ENCODE measurements around the gene ELOVL2. TPM values are rescaled to one million over a fixed set of nuclear protein-coding genes. Genes with fewer than 3 reads are reported as not detected.

The ELOVL2 gene
- total RNA-seq, 1 donor from 2014 or later, result not detected

DNA sequence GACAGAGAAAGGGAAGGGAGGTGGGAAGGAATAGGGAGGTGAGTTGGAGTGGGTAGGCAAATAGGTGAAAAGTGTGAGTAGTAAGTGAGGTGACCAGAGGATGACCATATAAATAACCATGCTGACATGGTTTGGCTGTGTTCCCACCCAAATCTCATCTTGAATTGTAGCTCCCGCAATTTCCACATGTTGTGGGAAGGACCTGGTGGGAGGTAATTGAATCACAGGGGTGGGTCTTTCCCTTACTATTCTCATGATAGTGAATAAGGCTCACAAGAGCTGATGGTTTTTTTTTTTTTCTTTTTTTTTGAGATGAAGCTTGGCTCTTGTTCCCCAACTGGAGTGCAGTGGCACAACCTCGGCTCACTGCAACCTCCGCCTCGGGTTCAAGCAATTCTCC lies 28.0 kb upstream of the ELOVL2 start:
- no peak overlapping the region for H3K27ac Mint-ChIP-seq
- intact Hi-C loops (cut with micrococcal nuclease), result no loop called here
- no peak for DNase-seq (ENCODE audit: low spot score)
- H3K4me1 Mint-ChIP-seq (ENCODE audit: low read depth), result no peaks in the 10 kb centered on the region
- no peak overlapping the region for H3K4me3 Mint-ChIP-seq
- peaks cover 1% of the 10 kb centered on the region for H3K27me3 Mint-ChIP-seq (ENCODE audit: insufficient read depth)
- no peaks in the 10 kb centered on the region for H3K9me3 Mint-ChIP-seq
- H3K36me3 Mint-ChIP-seq (ENCODE audit: low read depth), result no peaks in the 10 kb centered on the region

DNA sequence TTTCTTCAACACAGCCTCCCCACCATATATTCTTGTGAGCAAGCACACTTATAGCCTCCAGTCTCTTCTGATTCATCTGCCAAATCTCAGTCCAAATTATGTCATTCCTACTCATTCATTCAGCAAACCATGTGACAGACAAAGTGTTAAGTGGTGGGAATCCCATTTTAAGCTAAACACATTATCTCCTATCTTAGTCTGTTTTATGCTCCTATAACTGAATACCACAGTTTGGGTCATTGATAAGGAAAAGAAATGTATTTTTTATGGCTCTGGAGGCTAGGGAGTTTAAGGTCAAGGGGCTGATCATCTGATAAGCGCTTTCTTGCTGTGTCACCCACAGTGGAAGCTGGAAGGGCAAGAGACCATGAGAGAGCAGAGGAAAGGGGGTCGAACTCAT lies 25.7 kb upstream of the ELOVL2 start:
- intact Hi-C loops (cut with micrococcal nuclease), result loop anchor here (1.0 to 10.0 kb wide), 4 partner anchors 115 to 591 kb away; no protein-coding TSS in a partner anchor
- no peaks in the 10 kb centered on the region for H3K36me3 Mint-ChIP-seq (ENCODE audit: low read depth)
- no peak overlapping the region for H3K27ac Mint-ChIP-seq
- no peak overlapping the region for H3K4me3 Mint-ChIP-seq
- H3K4me1 Mint-ChIP-seq (ENCODE audit: low read depth), result no peaks in the 10 kb centered on the region
- no peaks in the 10 kb centered on the region for H3K9me3 Mint-ChIP-seq
- no peak for DNase-seq (ENCODE audit: low spot score)
- H3K27me3 Mint-ChIP-seq (ENCODE audit: insufficient read depth), result no peaks in the 10 kb centered on the region

DNA sequence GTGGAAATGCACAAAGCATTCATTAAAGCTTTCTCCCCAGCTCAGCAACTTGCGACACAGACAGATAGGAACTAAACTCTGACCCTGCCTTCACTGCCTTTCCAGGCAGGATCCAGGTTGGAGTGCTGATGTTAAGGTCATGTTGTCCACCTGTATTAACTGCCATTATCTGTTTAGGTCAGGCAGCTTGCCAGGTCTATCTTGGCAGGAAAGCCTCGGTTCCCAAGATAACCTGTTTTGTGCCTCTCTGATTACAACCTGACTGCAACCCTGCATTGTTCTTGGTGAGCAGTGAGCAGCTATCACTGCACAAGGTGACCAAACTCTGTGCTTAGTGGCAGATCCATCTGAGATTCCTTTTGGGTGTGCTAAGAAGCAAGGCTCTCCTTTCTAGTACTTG lies 23.2 kb upstream of the ELOVL2 start:
- Mint-ChIP-seq H3K27ac (no peak overlapping the region), H3K4me1 (ENCODE audit: low read depth) (no peaks in the 10 kb centered on the region), H3K9me3 (no peaks in the 10 kb centered on the region), H3K27me3 (ENCODE audit: insufficient read depth) (peaks cover 4% of the 10 kb centered on the region), H3K36me3 (ENCODE audit: low read depth) (no peaks in the 10 kb centered on the region), H3K4me3 (no peak overlapping the region)
- intact Hi-C loops (cut with micrococcal nuclease), result loop anchor here (5.0 to 10.0 kb wide), 2 partner anchors 223 to 510 kb away; no protein-coding TSS in a partner anchor
- DNase-seq (ENCODE audit: low spot score), result no peak

DNA sequence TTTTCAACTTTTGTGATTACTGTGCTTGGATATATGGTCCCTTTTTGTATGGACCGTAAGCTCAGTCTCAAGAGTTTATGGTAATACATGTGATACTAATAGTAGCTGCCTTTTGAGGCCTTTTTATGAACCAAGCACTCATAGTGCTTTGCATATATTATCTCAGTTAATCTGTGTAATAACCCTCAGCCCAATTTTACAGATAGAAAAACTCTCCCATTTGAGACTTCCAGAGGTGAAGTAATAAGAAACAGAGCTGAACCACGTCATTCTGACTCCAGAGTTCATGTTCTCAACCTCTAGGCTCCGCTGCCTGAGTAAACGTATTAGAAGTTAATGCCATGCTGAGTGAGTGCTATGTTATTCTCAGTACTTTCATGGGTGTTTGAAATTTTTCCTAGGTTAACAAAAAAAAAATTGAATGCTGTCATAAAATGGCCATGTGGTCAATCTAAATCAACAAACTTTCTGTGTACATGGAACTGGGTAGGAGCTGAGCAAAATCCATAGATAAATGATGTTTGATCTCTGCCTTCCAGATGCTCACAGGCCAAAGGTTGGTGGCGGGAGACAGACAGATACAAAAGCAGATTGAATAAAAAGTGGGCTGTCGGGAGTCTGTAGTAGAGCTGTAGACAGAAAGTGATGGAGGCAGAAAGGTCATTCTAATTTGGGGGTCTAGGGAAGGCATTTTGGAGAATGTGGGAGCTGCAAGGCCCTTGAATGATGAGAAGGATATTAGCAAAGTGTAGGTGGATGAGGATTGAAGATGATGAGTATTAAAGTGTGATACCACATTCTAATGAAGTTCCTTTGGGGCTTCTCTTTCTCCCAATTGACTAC lies 22.6 kb upstream of the ELOVL2 start:
- no peaks in the 10 kb centered on the region for H3K36me3 Mint-ChIP-seq (ENCODE audit: low read depth)
- DNase-seq (ENCODE audit: low spot score), result no peak
- H3K9me3 Mint-ChIP-seq, result no peaks in the 10 kb centered on the region
- H3K27me3 Mint-ChIP-seq (ENCODE audit: insufficient read depth), result peaks cover 4% of the 10 kb centered on the region
- no peaks in the 10 kb centered on the region for H3K4me1 Mint-ChIP-seq (ENCODE audit: low read depth)
- H3K4me3 Mint-ChIP-seq, result no peak overlapping the region
- intact Hi-C loops (cut with micrococcal nuclease), result loop anchor here (5.0 to 10.0 kb wide), 2 partner anchors 222 to 511 kb away; no protein-coding TSS in a partner anchor
- H3K27ac Mint-ChIP-seq, result no peak overlapping the region

DNA sequence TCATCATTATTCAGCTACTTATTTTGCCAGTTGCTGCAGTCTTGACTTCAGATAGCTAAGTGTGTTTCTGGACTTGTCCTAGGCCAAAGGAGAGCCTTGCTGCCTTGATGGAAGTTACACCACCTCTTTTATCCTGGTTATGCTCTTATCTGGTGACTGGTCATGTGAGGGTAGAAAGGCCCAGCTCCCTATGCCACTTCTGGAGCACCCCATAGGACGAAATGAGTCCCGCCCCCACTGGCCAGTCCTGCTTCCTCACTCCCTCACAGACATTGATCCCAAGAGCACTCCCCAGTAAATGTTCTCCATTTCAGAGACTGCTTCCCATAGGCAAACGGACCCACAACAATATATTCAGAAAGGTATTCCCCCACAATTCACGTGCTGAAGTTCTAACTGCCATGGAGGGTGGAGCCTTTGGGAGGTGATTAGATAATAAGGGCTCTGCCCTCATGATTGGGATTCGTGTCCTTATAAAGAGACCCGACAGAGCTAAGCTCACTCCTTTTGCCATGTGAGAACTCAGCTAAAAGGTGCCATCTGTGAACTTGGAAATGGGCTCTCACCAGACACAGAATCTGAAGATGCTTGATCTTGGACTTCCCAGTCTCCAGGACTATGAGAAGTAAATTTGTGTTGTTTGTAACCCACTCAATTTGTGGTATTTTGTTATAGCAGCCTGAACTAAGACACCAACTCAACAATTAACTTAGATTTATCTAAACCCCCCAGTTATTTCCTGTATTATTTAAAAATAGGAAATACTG lies 21.5 kb upstream of the ELOVL2 start:
- no peak overlapping the region for H3K27ac Mint-ChIP-seq
- H3K27me3 Mint-ChIP-seq (ENCODE audit: insufficient read depth), result peaks cover 12% of the 10 kb centered on the region
- no peaks in the 10 kb centered on the region for H3K4me1 Mint-ChIP-seq (ENCODE audit: low read depth)
- intact Hi-C loops (cut with micrococcal nuclease), result loop anchor here (5.0 to 10.0 kb wide), 2 partner anchors 221 to 512 kb away; no protein-coding TSS in a partner anchor
- no peak overlapping the region for H3K4me3 Mint-ChIP-seq
- H3K9me3 Mint-ChIP-seq, result no peaks in the 10 kb centered on the region
- DNase-seq (ENCODE audit: low spot score), result no peak
- H3K36me3 Mint-ChIP-seq (ENCODE audit: low read depth), result no peaks in the 10 kb centered on the region

DNA sequence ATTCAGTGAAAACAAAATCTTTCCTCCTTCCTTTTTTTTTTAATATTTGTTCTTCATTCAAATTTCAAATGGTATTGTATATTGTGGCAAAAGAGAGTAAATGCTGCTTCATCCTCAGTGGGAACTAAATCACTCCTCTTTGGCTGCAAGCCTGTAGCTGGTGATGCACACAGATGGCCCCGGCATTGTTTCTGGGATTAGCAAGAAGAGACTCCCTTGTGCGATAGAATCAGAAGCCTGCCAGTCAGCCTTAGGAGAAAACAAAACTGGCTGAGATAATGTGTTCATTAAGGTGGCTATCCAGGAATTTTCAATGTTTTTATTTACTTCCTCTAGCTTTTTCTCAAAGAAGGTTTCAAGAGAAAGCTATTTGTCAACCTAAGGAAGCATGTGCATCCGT lies 20.7 kb upstream of the ELOVL2 start:
- Mint-ChIP-seq H3K4me1 (ENCODE audit: low read depth) (no peaks in the 10 kb centered on the region), H3K9me3 (no peaks in the 10 kb centered on the region), H3K27me3 (ENCODE audit: insufficient read depth) (peaks cover 12% of the 10 kb centered on the region), H3K27ac (no peak overlapping the region), H3K36me3 (ENCODE audit: low read depth) (no peaks in the 10 kb centered on the region), H3K4me3 (no peak overlapping the region)
- DNase-seq (ENCODE audit: low spot score), result no peak
- intact Hi-C loops (cut with micrococcal nuclease), result loop anchor here (5.0 to 10.0 kb wide), 2 partner anchors 220 to 512 kb away; no protein-coding TSS in a partner anchor

DNA sequence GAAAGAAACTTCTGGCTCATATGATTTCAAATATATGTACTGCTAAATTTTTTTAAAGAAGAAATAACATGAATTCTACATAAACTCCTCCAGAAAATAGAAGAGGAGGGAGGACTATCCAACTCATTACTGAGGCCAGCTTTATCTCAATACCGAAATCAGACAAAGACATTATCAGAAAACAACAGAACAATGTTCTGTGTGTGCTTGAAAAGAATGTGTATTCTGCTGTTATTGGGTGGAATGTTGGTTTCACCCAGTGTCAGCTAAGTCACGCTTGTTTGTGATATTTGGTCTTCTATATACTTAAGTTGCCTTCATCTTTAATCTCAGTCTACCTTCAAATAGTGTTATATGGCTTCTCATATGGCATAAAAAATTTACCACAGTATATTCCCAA lies 18.6 kb upstream of the ELOVL2 start:
- intact Hi-C loops (cut with micrococcal nuclease), result loop anchor here (10.0 kb wide), 1 partner anchor 218 kb away; no protein-coding TSS in a partner anchor
- Mint-ChIP-seq H3K4me3 (no peak overlapping the region), H3K27ac (no peak overlapping the region), H3K4me1 (ENCODE audit: low read depth) (no peaks in the 10 kb centered on the region), H3K27me3 (ENCODE audit: insufficient read depth) (peaks cover 12% of the 10 kb centered on the region), H3K9me3 (no peaks in the 10 kb centered on the region), H3K36me3 (ENCODE audit: low read depth) (no peaks in the 10 kb centered on the region)
- DNase-seq (ENCODE audit: low spot score), result no peak

DNA sequence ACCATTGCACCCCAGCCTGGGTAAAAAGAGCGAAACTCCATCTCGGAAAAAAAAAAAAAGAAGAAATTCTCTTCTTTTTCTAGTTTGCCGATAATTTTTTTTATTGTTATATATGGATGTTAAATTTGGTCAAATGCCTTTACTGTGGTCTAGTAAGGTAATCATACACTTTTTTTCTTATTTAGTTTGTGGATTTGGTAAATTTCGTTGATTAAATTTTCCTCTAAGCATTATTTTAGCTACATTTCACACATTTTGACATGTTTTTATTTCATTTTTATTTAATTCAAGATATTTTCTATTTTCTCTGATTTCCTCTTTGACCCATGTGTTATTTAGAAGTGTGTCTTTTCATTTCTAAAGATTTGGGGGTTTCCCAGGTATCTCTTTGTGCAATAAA lies 18.0 kb upstream of the ELOVL2 start:
- Mint-ChIP-seq H3K9me3 (no peaks in the 10 kb centered on the region), H3K27me3 (ENCODE audit: insufficient read depth) (peaks cover 12% of the 10 kb centered on the region), H3K27ac (no peak overlapping the region), H3K4me1 (ENCODE audit: low read depth) (no peaks in the 10 kb centered on the region), H3K4me3 (no peak overlapping the region), H3K36me3 (ENCODE audit: low read depth) (no peaks in the 10 kb centered on the region)
- no peak for DNase-seq (ENCODE audit: low spot score)
- intact Hi-C loops (cut with micrococcal nuclease), result loop anchor here (10.0 kb wide), 1 partner anchor 217 kb away; no protein-coding TSS in a partner anchor

DNA sequence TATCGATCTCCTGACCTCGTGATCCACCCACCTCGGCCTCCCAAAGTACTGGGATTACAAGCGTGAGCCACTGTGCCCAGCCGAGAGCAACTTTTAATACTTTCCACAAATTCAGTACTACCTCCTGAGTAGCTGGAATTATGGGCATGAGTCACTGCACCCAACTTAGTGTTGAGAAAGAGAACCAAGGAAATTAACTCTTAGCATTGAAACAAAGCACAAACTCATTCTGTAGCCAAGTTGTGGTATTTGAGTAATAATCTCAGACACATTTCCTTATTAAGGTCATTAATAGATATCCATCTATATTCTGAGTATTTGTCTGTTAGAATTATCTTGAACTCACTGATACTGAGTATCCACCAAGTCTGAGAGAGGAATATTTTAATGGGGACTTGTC lies 14.3 kb upstream of the ELOVL2 start:
- H3K27ac Mint-ChIP-seq, result no peak overlapping the region
- H3K27me3 Mint-ChIP-seq (ENCODE audit: insufficient read depth), result peaks cover 12% of the 10 kb centered on the region
- H3K4me3 Mint-ChIP-seq, result no peak overlapping the region
- H3K9me3 Mint-ChIP-seq, result no peaks in the 10 kb centered on the region
- intact Hi-C loops (cut with micrococcal nuclease), result no loop called here
- no peak for DNase-seq (ENCODE audit: low spot score)
- H3K36me3 Mint-ChIP-seq (ENCODE audit: low read depth), result no peaks in the 10 kb centered on the region
- no peaks in the 10 kb centered on the region for H3K4me1 Mint-ChIP-seq (ENCODE audit: low read depth)

DNA sequence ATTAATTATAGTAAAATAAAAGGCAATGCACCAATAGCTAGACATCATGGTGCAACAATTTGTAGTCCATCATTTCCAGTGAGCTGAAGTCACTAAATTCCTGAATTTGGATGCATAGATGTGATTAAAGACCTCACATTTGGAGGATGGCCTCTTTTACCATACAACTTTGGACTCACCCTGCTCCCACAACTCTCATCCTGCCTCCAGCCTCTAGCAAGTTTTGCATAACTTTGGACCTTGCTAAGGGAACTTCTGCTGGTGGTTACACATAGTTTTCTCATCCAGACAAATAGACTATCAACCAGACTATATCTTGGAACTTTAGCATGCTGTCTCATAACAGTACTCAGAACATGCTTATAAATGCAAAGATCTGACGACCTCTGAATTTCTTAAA lies 12.8 kb upstream of the ELOVL2 start:
- Mint-ChIP-seq H3K27ac (no peak overlapping the region), H3K4me1 (ENCODE audit: low read depth) (no peaks in the 10 kb centered on the region), H3K27me3 (ENCODE audit: insufficient read depth) (peaks cover 10% of the 10 kb centered on the region), H3K36me3 (ENCODE audit: low read depth) (no peaks in the 10 kb centered on the region), H3K4me3 (no peak overlapping the region), H3K9me3 (no peaks in the 10 kb centered on the region)
- intact Hi-C loops (cut with micrococcal nuclease), result no loop called here
- DNase-seq (ENCODE audit: low spot score), result no peak

DNA sequence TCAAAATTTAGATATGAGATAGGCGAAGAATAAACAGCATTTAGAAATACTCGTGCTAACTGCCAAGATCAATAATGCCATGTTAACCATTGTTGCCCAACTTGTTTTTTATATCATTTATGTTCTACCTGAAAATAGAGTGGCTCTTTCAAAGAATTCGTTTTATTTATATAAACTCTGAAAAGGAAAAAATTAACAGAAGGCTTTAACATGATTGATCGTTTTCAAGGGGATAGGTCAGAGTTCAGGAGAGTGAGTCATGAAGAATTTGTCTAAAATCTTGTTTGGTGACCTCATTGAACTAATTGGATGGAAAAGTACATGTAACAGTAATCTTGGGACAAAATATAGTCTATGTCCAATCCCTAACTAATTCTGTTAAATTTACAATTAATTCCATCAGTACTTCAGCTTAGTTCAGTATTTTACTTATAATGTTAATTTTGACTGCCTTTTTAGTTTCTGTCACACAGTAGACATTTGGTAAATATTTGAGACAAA lies 11.1 kb upstream of the ELOVL2 start:
- Mint-ChIP-seq H3K27ac (no peak overlapping the region), H3K9me3 (no peaks in the 10 kb centered on the region), H3K36me3 (ENCODE audit: low read depth) (no peaks in the 10 kb centered on the region), H3K4me3 (no peak overlapping the region), H3K27me3 (ENCODE audit: insufficient read depth) (peaks cover 2% of the 10 kb centered on the region), H3K4me1 (ENCODE audit: low read depth) (no peaks in the 10 kb centered on the region)
- DNase-seq (ENCODE audit: low spot score), result no peak
- intact Hi-C loops (cut with micrococcal nuclease), result no loop called here

DNA sequence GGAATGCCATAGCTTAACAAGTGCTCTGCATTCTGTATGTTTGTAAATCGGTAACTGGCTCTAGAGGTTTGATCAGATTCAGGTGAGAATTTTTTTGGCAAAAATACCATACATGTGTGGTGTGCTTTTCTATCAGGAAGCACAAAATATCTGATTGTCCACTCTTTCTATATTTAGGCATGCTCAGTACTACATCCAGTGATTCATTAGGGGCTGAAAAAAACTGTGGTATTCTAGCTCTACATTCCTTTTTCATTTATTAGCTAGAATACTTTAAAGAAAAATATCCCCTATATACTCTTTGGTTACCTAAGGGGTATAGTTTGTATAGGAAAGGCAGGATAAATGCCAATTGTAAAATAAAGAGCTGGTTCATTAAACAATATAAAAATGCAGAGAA lies 10.6 kb upstream of the ELOVL2 start:
- H3K27ac Mint-ChIP-seq, result no peak overlapping the region
- peaks cover 4% of the 10 kb centered on the region for H3K27me3 Mint-ChIP-seq (ENCODE audit: insufficient read depth)
- intact Hi-C loops (cut with micrococcal nuclease), result no loop called here

DNA sequence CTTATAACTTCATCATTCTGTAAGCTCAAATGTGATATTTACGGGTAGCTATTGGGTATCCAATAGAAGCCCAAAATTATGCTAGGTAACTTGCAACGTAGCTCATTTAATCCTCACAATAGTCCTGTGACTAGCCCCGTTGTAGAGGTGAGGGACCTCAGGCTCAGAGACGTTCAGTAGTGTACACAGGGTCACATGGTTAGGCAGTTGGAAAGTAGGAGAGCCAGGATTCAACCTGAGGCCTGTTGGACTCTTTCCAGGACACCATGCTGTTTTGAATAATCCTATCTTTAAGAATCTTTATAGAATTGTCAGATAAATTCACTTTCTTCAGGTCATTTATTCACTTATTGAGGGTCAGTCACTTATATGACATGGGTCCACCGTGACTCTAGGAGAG lies 9.2 kb upstream of the ELOVL2 start:
- H3K36me3 Mint-ChIP-seq (ENCODE audit: low read depth), result no peaks in the 10 kb centered on the region
- peaks cover 11% of the 10 kb centered on the region for H3K27me3 Mint-ChIP-seq (ENCODE audit: insufficient read depth)
- intact Hi-C loops (cut with micrococcal nuclease), result no loop called here
- no peaks in the 10 kb centered on the region for H3K4me1 Mint-ChIP-seq (ENCODE audit: low read depth)
- DNase-seq (ENCODE audit: low spot score), result no peak
- no peaks in the 10 kb centered on the region for H3K9me3 Mint-ChIP-seq
- no peak overlapping the region for H3K4me3 Mint-ChIP-seq
- no peak overlapping the region for H3K27ac Mint-ChIP-seq

More for the DNA sequence above, 10.6 kb upstream of the ELOVL2 start:
- DNase-seq (ENCODE audit: low spot score), result no peak
- no peaks in the 10 kb centered on the region for H3K36me3 Mint-ChIP-seq (ENCODE audit: low read depth)
- no peaks in the 10 kb centered on the region for H3K9me3 Mint-ChIP-seq
- H3K4me3 Mint-ChIP-seq, result no peak overlapping the region
- H3K4me1 Mint-ChIP-seq (ENCODE audit: low read depth), result no peaks in the 10 kb centered on the region

All from activated T-helper 1 cell treated with anti-CD3 and anti-CD28 coated beads, Interleukin-12 subunit alpha, Interleukin-12 subunit beta, Interleukin-2, Interleukin-4 antibody, amounts not matched to agents 30 ng/mL and 10 ng/mL and 1 ng/mL, durations not matched to agents 14 hours and 24 hours and 36 hours (primary cell).